Sigmoid colon (tissue), 7 donors: ENCODE data around the gene OTOP2. TPM values are rescaled to one million over a fixed set of nuclear protein-coding genes. Genes with fewer than 3 reads are reported as not detected.
A peak's percentile ranks its signal among the peaks of the same experiment; 100 is the strongest.

ENCODE experiments used
- DNase-seq: peaks from one replicate; pipeline ENCODE4 v3.0.0-alpha.2; 2019
- H3K27ac ChIP-seq, 4 donors: fragments of 200-600 bp; sonication (generic); one replicate each; pipeline ENCODE4 v1.5.1; 2016 to 2019; ENCODE audit warnings: mild to moderate bottlenecking in 1 of 4
- H3K27me3 ChIP-seq, 3 donors: fragments of 200-600 bp; sonication (generic); one replicate each; pipeline ENCODE4 v1.5.1; 2019; ENCODE audit warnings: mild to moderate bottlenecking in 1 of 3
- H3K36me3 ChIP-seq, 4 donors: fragments of 200-600 bp; sonication (generic); one replicate each; pipeline ENCODE4 v1.5.1; 2016 to 2019
- H3K4me1 ChIP-seq, 4 donors: fragments of 200-600 bp; sonication (generic); one replicate each; pipeline ENCODE4 v1.5.1; 2017 to 2019
- H3K4me3 ChIP-seq, 4 donors: fragments of 200-600 bp; sonication (generic); one replicate each; pipeline ENCODE4 v1.5.1; 2017 to 2019; ENCODE audit warnings: mild to moderate bottlenecking in 2 of 4, moderate library complexity in 1 of 4
- H3K9me3 ChIP-seq, 4 donors: fragments of 200-600 bp in 3 of 4; sonication (generic) in 3 of 4; one replicate each; pipeline versions ENCODE4 v1.5.1 to v1.6.1; 2013 to 2019
- CTCF ChIP-seq, 4 experiments: fragments of 450-650 bp in 3 of 4; fragments of 200-600 bp in 1 of 4; IDR thresholded peaks; one replicate each; pipeline ENCODE4 v1.5.1; 2016 to 2019; ENCODE audit warnings: antibody characterized with exemption in 4 of 4, mild to moderate bottlenecking in 3 of 4, moderate library complexity in 2 of 4
- EP300 ChIP-seq, 4 donors: sonication (generic); formaldehyde crosslinking; IDR thresholded peaks; one replicate each; pipeline ENCODE4 v1.6.1; 2017; ENCODE audit warnings: antibody characterized with exemption in 4 of 4
- POLR2A ChIP-seq, 2 donors: fragments of 450-650 bp; IDR thresholded peaks; one replicate each; pipeline ENCODE4 v1.6.1; 2016; ENCODE audit warnings: antibody characterized with exemption in 2 of 2, mild to moderate bottlenecking in 2 of 2, moderate library complexity in 2 of 2
- POLR2AphosphoS5 ChIP-seq, 4 donors: sonication (generic); formaldehyde crosslinking; IDR thresholded peaks; one replicate each; pipeline ENCODE4 v1.6.1; 2017; ENCODE audit warnings: antibody characterized with exemption in 4 of 4
- WGBS, 2 donors: extraction: QIAGEN DNeasy Blood & Tissue Kit; methylation state at CpG; one replicate each; pipeline ENCODE4 v1.1.7; 2013; 5-methylcytosine and 5-hydroxymethylcytosine counted together
- intact Hi-C: fragments of 100-400 bp; cut with DNase I; formaldehyde crosslinking; loops from one replicate; pipeline ENCODE4 v1.15.1; 2023
- polyA plus RNA-seq, 3 donors: library from polyadenylated mRNA; stranded (reverse); fragments of 200-250 nt; gene quantifications; one replicate each; pipeline ENCODE4 v1.2.3, GENCODE V29; 2013
- total RNA-seq, 4 donors: library from RNA; depleted of rRNA; stranded (reverse); fragments of >200 nt; gene quantifications; one replicate each; pipeline ENCODE4 v1.1.0, GENCODE V29; 2016
- donor health status: healthy with polysubstance abuse.
- donor health status: Bipolar disorder and iron deficiency.
- donor health status: healthy.

OTOP2 gene
- total and polyA plus RNA-seq, 7 donors, result 0.36 to 21.0 (median 4.8) TPM; not detected in 2

GRCh38 chr17:74977802-74978201 lies 53.7 kb downstream of the OTOP2 start:
- Histone ChIP-seq H3K36me3 (no peaks in the 10 kb centered on the region), H3K27ac (no peak overlapping the region), H3K9me3 (no peaks in the 10 kb centered on the region), H3K27me3 (peaks cover 0 to 6% (median 3%) of the 10 kb centered on the region in 3 donors), H3K4me3 (no peak overlapping the region), H3K4me1 (peaks cover 0 to 19% (median 17%) of the 10 kb centered on the region in 4 donors)
- TF ChIP-seq CTCF (IDR thresholded peaks at IDR 0.05) (no peak), EP300 (IDR thresholded peaks at IDR 0.05) (no peak), POLR2A (IDR thresholded peaks at IDR 0.05) (no peak), POLR2AphosphoS5 (IDR thresholded peaks at IDR 0.05) (no peak)
- 95% methylated on average over 3 of the region's 3 CpGs for WGBS, 2 donors
- intact Hi-C loops, result no loop called here
- DNase-seq, result no peak

GRCh38 chr17:74978240-74978639 lies 54.2 kb downstream of the OTOP2 start:
- intact Hi-C loops, result no loop called here
- no peak for TF ChIP-seq POLR2A (IDR thresholded peaks at IDR 0.05)
- no peak for TF ChIP-seq POLR2AphosphoS5 (IDR thresholded peaks at IDR 0.05)
- no peak for TF ChIP-seq CTCF (IDR thresholded peaks at IDR 0.05)
- no peak for TF ChIP-seq EP300 (IDR thresholded peaks at IDR 0.05)
- WGBS, 2 donors, result 73 to 84% methylated on average over 3 of the region's 3 CpGs
- no peaks in the 10 kb centered on the region for H3K36me3 ChIP-seq
- H3K4me3 ChIP-seq, result no peak overlapping the region
- H3K4me1 ChIP-seq, result peaks cover 0 to 19% (median 13%) of the 10 kb centered on the region in 4 donors
- no peaks in the 10 kb centered on the region for H3K9me3 ChIP-seq
- H3K27me3 ChIP-seq, result peaks cover 0 to 6% (median 0%) of the 10 kb centered on the region in 3 donors
- H3K27ac ChIP-seq, result no peak overlapping the region
- DNase-seq, result no peak

GRCh38 chr17:74979408-74980146 lies 55.5 kb downstream of the OTOP2 start:
- H3K4me3 ChIP-seq, result no peak overlapping the region
- intact Hi-C loops, result no loop called here
- peaks cover 0 to 19% (median 13%) of the 10 kb centered on the region in 4 donors for H3K4me1 ChIP-seq
- no peaks in the 10 kb centered on the region for H3K27me3 ChIP-seq
- 86 to 87% methylated on average over 17 of the region's 17 CpGs for WGBS, 2 donors
- TF ChIP-seq POLR2A (IDR thresholded peaks at IDR 0.05), result no peak
- TF ChIP-seq EP300 (IDR thresholded peaks at IDR 0.05), result no peak
- TF ChIP-seq CTCF (IDR thresholded peaks at IDR 0.05), result no peak
- no peak for TF ChIP-seq POLR2AphosphoS5 (IDR thresholded peaks at IDR 0.05)
- no peak for DNase-seq
- no peaks in the 10 kb centered on the region for H3K9me3 ChIP-seq
- no peak overlapping the region for H3K27ac ChIP-seq
- no peaks in the 10 kb centered on the region for H3K36me3 ChIP-seq

DNA sequence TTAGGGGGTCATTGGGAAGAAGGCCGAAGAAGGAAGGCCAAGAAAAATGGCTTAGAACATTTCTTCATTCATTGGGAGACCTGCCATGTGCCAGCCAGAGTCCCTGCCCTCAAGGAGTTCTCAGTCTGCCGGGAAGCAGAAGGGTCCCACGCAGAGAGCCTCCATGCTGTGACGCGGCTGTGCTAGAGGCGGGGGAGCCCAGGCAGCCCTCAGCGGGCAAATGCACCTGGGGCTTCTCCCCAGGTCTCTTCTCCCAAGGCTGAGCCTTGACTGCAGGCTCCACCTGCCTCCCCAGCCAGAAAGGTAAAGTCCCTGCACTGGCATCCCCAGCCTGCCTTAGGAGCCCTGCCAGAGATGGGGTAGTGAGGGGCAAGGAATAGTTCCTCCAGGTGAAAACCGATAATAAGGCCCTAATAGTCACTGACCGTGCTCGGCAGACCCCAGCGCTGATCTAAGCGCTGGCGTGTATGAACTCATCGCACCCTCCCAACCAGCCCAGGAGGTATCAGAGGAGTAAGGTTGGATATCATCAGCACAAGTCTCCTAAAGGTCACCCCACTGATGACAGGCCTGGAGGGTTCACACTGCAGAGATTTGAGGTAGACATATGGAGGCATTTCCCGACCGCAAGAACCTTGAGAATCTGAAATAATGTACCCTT lies 57.4 kb downstream of the OTOP2 start:
- no peak for TF ChIP-seq POLR2A (IDR thresholded peaks at IDR 0.05)
- no peak for TF ChIP-seq POLR2AphosphoS5 (IDR thresholded peaks at IDR 0.05)
- TF ChIP-seq EP300 (IDR thresholded peaks at IDR 0.05), result no peak
- no peak for TF ChIP-seq CTCF (IDR thresholded peaks at IDR 0.05)
- H3K27me3 ChIP-seq, result no peaks in the 10 kb centered on the region
- intact Hi-C loops, result no loop called here

More for the DNA sequence above, 57.4 kb downstream of the OTOP2 start:
- Histone ChIP-seq H3K9me3 (no peaks in the 10 kb centered on the region), H3K27ac (peak overlapping the region; percentile 88 to 91 (median 88)), H3K4me1 (peaks cover 0 to 19% (median 13%) of the 10 kb centered on the region in 4 donors), H3K4me3 (peak overlapping the region; percentile 62 to 78 (median 64)), H3K36me3 (no peaks in the 10 kb centered on the region)
- 53 to 65% methylated on average over 16 of the region's 16 CpGs for WGBS, 2 donors
- DNase-seq, result no peak
